CD4-positive, alpha-beta T cell treated with Interleukin-21 for 1 hour (primary cell): ENCODE results near the gene EPB41.

Experiments used
- DNase-seq: peaks from one replicate; pipeline ENCODE4 v3.0.0-alpha.2; 2020

EPB41 gene

GRCh38 chr1:28891256-28891655 lies 23.1 kb upstream of the EPB41 start:
- no peak for DNase-seq

- DNase-seq, result peak; percentile 52
Measured at GRCh38 chr1:28893403-28894102, 20.8 kb upstream of the EPB41 start.

DNA sequence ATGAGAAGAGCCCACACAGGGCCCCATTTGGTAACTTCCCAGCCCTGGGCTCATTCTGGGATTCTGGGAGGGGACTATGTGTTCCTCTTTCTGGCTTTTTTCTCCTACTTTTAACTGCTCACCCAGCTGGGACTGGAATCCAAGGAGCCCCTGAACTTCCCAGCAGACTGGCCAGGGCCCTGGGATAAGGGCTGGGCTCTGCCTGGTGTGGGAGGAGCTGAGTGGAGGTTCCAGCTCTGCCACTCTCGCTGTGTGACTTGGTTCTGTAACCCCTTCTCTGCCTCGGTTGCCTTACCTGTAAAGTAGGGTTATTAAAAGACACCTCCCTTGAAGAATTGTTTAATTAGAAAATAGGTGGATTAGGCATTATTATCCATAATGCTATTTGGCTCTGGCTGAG lies 19.6 kb upstream of the EPB41 start:
- no peak for DNase-seq

DNA sequence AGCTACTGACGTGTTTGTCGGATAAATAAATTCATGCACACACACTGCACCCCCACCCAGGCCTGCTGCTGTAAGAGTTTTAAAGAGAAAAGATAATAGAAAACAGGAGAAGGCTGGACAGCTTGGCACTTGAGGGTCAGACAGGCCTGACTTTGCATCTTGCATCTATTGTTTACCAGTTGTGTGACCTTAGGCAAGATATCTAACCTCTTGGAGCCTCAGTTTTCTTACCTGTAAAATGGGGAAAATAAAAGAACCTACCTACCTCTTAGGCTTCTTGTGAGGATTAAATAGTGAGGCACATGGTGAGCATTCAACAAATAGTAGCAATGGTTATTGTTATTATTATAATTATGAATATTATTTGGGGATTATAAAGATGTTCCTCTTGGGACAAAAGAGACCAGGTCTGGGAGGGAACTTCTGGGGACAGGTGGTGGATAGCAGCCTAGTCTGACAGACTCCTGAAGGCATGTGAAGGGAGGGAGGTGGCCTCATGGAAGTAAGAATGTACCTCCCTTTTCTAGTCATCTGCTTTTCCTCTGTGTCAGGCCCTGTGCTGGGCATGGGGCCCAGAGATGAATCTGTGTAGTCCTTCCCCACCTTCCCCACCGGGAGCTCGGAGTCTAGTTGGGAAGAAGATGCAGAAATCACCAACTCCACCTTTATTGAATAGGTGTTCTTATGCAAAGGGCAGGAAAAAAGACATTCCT lies 18.3 kb upstream of the EPB41 start:
- DNase-seq, result no peak

GRCh38 chr1:28896609-28896986 lies 17.8 kb upstream of the EPB41 start:
- DNase-seq, result no peak

DNA sequence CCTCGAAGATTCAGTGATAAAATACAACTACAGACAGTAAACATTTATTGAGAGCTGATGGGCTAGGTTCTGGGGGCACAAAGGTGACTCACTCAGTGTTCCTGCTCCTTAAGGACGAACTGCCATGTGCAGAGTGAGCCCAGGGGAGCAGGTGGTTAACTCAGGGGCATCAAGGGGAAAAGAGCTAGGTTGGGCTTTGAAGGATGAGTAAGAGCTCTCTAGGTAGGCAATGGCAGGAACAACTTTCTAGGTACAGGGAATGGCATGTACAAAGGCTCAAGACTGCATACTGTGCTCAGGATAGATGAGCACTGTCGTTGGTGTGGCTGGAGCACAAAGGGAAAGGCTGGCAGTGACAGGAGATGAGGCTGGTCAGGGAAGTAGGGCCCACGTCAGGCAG lies 16.6 kb upstream of the EPB41 start:
- DNase-seq, result no peak

- no peak for DNase-seq
Measured at GRCh38 chr1:28898405-28898881, 15.9 kb upstream of the EPB41 start.

- DNase-seq, result no peak
Measured at GRCh38 chr1:28899267-28899666, 15.1 kb upstream of the EPB41 start.

DNA sequence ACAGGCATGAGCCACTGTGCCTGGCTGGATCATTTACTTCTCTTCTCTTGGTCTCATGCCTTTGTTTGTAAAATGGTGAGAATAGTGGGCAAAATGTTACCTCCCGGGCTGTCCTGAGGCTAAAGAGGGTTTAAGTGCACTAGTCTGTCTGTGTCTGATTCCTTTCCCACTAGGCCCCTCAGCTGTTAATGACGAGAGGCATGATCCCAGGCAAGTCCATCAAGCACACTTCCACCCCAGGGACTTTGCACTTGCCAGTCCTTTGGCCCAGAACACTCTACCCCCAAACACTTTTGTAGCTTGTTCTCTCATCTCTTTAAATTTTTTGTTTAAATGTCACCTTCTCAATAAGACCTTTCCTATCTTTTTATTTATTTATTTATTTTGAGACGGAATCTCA lies 13.8 kb upstream of the EPB41 start:
- DNase-seq, result no peak

- no peak for DNase-seq
Measured at GRCh38 chr1:28902738-28903137, 11.6 kb upstream of the EPB41 start.

DNA sequence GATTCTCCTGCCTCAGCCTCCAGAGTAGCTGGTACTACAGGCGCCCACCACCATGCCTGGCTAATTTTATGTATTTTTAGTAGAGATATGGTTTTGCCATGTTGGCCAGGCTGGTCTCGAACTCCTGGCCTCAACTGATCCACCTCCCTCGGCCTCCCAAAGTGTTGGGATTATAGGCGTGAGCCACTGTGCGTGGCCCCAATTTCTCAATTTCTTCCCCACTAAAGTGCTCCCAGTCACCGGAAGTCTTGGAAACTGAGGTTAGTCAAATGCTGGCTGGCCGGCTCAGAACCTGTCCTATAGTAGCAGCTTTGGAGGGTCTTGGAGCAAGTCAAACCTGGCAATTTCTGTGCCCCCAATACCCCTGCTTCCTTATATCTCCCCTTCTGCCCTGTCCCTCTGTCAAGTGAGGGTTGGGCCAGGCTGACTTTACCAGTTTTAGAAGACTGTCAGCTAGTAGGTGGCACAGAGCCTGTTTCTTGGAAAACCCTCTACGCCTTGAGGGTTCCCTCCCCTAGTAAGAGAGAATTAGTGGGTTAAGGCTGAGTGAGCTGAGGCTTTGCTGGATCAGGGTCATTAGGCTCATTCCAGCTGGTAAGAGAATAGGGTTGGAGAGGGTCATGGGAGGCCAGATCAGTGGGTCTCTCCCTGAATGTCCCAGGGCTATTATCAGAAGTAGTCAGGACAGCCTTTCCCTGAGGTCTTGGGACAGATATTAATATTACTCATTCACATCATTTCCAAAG lies 8.3 kb upstream of the EPB41 start:
- no peak for DNase-seq

GRCh38 chr1:28909198-28909597 lies 5.2 kb upstream of the EPB41 start:
- no peak for DNase-seq

- DNase-seq, result no peak
Measured at GRCh38 chr1:28910379-28911115, 3.8 kb upstream of the EPB41 start.

GRCh38 chr1:28913786-28914227 lies 562 bp upstream of the EPB41 start:
- DNase-seq, result no peak

DNA sequence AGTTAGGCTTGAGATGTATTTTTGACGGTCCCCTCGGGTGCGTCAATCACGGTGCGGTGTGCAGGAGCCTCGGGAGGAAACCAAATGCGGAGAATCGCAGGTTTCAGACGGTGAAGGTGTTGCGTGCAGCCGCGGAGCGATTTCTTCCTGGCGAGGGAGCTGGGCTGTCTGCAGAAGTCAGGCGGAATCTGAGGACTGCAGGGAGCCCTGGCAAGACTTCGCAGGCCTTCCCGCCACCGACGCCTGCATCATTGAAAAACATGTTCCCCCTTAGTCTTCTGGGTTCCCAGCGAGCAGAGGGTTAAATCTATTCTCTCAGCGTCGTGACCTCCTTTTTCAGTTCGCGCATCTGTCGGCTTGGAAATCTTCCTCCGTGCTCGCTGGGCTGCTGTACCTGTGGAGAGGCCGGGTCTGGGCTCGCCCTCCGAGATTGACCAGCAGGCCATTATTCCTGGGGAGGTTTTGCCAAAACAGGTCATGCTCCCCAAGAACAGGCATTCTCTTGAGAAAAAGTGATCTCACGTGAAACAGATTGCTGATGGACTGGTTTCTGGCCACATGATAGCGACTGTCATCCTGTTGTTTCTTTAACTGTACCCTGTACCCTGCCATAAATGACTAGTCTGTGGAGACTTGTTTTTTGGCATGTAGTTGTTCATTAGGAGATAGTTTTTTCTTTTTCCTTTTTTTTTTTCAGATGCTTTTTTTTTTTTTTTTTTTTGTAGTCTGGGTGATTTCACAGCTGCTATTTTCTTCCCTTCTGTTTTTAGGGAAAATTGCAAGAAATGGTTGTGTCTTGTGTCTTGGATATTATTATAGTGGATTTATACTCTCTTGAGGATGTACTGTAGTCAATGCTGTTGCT lies 894 bp downstream of the EPB41 start:
- peak; percentile 40 for DNase-seq

DNA sequence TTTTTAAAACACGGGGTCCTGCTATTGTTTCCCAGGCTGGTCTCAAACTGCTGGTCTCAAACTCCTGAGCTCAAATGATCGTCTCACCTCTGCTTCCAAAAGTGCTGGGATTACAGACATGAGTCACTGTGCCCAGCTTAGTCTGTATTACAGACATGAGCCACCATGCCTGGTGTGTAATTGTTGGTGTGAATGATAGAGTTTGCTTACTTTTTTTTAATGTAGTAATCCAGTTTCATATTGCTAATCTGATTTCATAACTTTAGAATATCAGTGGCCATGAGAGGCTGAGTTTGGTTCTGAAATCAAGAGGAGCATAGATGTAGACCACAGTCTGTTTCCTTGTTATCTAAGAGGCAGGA lies 3.4 kb downstream of the EPB41 start:
- DNase-seq, result no peak

GRCh38 chr1:28921286-28921869 lies 7.0 kb downstream of the EPB41 start:
- no peak for DNase-seq

- no peak for DNase-seq
Measured at GRCh38 chr1:28925350-28925891, 11.1 kb downstream of the EPB41 start.

- peak; percentile 85 for DNase-seq
Measured at GRCh38 chr1:28926629-28927265, 12.4 kb downstream of the EPB41 start.

GRCh38 chr1:28927266-28927647 lies 12.9 kb downstream of the EPB41 start:
- no peak for DNase-seq
